Heart left ventricle (tissue), 13 donors: ENCODE results near the gene ANP32E.

Experiments
- POLR2A ChIP-seq, 2 donors: fragments of 450-650 bp; IDR thresholded peaks; one replicate each; pipeline ENCODE4 v1.6.1; 2017; ENCODE audit warnings: antibody characterized with exemption in 2 of 2, mild to moderate bottlenecking in 2 of 2, moderate library complexity in 2 of 2
- TF ChIP-seq, protein P1 (sequence below), 12 donors: fragments of 200-600 bp; sonication (generic) in 4 of 12; IDR thresholded peaks; one replicate each; pipeline versions ENCODE4 v1.5.0 to v1.8.0; 2018 to 2022; ENCODE audit warnings: antibody characterized with exemption in 12 of 12, mild to moderate bottlenecking in 5 of 12
- donor health status: ischemic (EF 13 %, LVEDD 7.1; RV severe dilation, severe dysfunction).
- donor health status: DM: no; HTN: yes; CAD: no.
- donor health status: DM: no; HTN: no; CAD: no.
- donor health status: ischemic (EF 25% LVEDD 6.9; RV normal size, moderate dysfunction).
- donor health status: ischemic (EF 25% LVEDD 5.7; RV mildly dilated, moderate dysfunction).
- donor health status: ischemic (EF 35%, LVEDD 5.7; RV mildly dilated, moderate dysfunction).
- donor health status: nonischemic (EF 11% LVEDD 7.7; RV severe dilation, severe dysfunction).
- donor health status: DM: yes; HTN: yes; CAD: no.
- donor health status: PGD.
- donor health status: ischemic (EF 29% LVEDD 5.4; RV normal size, mild dysfunction).
- donor health status: nonischemic (EF 23%, LVEDD 6.1; RV moderate dilation, normal function).

DNA sequence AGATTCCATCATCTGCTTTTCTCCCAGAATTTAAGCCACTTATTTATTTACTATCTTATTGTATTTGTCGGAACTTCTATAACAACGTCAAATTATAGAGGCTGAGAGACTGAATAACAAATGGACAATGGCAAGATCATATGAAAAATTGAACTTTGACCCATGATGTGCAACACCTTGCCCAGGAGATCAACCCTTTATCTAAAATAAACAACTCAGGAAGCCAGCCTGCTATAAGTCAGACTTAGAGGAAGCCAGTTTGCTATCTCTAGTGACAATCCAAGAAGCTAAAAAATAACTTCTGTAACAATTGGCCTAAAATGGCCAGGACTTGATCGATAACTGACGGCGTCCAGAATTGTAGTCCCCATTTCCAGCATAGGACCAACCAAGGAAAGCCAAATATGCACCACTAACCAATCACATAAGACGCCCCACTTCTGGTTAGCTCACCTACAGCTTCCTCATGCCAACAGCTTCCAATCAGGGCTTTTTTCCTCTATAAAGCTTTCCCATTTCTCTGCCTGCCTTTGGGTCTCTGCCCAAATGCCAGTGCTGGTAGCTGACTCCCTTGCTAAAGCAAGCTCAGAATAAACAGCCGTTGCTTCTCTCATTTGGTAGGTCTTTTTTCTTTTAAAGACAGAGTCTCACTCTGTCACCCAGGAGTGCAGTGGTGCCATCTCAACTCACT is 28.5 kb downstream of the ANP32E start:
- TF ChIP-seq, protein P1, sequence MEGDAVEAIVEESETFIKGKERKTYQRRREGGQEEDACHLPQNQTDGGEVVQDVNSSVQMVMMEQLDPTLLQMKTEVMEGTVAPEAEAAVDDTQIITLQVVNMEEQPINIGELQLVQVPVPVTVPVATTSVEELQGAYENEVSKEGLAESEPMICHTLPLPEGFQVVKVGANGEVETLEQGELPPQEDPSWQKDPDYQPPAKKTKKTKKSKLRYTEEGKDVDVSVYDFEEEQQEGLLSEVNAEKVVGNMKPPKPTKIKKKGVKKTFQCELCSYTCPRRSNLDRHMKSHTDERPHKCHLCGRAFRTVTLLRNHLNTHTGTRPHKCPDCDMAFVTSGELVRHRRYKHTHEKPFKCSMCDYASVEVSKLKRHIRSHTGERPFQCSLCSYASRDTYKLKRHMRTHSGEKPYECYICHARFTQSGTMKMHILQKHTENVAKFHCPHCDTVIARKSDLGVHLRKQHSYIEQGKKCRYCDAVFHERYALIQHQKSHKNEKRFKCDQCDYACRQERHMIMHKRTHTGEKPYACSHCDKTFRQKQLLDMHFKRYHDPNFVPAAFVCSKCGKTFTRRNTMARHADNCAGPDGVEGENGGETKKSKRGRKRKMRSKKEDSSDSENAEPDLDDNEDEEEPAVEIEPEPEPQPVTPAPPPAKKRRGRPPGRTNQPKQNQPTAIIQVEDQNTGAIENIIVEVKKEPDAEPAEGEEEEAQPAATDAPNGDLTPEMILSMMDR (IDR thresholded peaks at IDR 0.05), result no peak
- no peak for TF ChIP-seq POLR2A (IDR thresholded peaks at IDR 0.05)
